GM12874 (cell line): ENCODE results near the gene DLST.

ENCODE experiments used
- TF ChIP-seq, protein P1 (sequence below): IDR thresholded peaks from 2 replicates; pipeline ENCODE4 v1.5.1; 2011; ENCODE audit warnings: low read depth, mild to moderate bottlenecking, control low read depth, low read length, moderate library complexity; ENCODE audit not compliant: insufficient read depth

DLST gene

DNA sequence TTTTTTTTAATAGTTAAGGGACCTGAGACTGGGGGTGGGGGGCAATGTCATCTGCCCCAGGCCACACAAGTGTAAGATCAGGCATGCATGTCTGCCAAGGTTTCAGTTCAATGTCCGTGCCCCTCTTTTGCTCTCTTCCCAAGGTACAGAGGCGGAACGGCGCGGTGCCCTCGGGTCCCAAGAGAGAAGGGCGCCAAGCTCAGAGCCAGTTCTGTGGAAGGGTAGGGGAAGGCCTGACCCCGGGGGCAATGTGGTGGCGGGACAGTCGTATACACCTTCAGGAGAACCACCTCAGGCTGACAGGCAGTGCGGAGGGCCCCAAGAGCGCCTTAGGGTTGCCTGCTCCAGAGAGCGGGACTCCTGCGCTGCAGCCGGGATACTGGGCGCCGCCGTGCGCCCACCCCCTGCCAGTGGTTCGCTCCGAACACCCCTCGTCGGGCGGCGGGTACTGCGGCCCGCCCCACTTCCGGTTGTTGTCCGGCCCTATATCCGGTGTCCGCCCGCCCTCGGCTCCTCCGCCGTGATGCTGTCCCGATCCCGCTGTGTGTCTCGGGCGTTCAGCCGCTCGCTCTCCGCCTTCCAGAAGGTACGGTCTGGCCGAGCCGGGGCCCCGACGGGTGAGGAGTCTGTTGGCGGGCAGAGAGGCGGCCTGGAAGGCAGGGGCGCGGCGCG lies at the start of gene DLST:
TSS of gene DLST (plus strand) at position 486 of the 672 bp plus-strand sequence. CDS start at position 524, 38 bp downstream.
- TF ChIP-seq, protein P1, sequence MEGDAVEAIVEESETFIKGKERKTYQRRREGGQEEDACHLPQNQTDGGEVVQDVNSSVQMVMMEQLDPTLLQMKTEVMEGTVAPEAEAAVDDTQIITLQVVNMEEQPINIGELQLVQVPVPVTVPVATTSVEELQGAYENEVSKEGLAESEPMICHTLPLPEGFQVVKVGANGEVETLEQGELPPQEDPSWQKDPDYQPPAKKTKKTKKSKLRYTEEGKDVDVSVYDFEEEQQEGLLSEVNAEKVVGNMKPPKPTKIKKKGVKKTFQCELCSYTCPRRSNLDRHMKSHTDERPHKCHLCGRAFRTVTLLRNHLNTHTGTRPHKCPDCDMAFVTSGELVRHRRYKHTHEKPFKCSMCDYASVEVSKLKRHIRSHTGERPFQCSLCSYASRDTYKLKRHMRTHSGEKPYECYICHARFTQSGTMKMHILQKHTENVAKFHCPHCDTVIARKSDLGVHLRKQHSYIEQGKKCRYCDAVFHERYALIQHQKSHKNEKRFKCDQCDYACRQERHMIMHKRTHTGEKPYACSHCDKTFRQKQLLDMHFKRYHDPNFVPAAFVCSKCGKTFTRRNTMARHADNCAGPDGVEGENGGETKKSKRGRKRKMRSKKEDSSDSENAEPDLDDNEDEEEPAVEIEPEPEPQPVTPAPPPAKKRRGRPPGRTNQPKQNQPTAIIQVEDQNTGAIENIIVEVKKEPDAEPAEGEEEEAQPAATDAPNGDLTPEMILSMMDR, result no peak

DNA sequence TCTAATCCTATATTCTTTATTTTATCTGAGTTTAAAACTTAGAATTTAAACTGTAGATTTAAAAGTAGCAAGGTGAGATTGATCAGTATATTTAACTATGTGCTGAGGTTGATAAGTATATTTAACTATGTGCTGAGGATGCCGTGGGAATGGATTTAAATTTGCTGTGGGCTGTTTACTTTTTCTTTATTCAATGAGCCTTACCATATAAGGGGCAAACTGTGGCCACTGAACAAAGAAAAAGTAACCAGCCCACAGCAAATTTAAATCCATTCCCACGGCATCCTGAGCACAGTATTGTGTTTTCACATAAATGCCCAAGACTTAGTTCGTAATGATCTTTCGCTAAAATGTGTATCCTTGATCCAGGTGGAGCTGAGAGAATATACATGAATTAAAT lies 48.9 kb upstream of the DLST start:
- TF ChIP-seq, protein P1, result no peak

DNA sequence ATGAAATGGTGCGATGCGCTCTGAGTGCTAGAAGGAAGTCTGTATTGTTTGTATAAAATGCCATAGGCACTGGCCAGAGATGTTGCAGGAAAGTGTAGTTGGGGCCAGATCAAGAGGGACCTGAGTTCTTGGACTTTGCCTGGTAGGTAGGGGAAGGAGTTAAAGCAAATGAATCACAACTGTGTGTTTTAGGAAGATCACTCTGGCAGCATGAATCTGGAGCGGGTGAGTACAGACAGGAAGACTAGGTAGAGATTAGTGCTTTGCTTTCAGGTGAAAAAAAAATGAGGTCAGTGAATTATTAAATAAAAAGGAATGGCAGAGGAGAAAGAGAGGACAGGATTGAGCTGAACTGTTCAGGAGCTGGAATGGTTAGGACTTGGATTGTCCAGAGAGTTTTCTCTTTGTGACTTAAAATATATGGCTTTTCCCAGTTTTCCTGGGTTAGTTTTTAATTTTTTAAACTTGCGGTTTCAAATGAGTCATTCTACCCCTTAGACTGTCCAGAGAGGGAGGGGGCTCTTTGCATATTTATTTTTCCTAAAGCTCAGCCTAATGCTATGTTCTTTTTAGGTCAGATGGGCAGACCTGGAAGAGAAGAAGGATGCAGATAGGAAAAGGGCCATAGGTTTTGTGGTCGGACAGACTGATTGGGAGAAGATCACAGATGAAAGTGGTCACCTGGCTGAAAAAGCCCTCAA lies 46.9 kb upstream of the DLST start:
- TF ChIP-seq, protein P1, result no peak

DNA sequence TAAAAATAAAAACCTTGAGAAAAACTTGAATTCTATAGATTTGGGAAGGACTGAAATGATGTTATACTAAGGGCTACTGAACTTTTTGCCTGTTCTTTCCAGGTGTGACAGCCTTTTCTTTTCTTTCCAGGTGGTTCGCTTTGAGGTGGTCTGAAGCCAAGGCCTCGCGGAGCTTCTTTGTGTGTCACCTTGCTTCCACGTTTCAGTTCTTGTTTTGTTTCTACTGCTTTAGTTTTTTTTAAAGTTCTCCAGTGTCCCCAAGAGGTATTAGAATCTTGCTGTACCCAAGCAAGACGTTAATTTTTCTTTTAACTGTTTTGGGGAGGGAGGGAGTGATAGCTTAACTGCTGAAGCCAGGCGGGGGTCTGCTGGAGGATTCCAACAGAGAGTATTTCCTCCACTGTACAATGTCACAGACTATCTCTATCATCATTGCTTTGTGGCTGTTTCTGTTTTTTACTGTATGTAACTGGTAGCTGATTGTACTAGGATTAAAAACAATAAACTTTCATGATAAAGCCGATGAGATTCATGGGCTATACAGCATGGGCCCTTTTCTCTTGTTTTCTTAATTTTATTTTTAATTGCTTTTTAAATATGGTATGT lies 46.0 kb upstream of the DLST start:
- TF ChIP-seq, protein P1, result no peak

DNA sequence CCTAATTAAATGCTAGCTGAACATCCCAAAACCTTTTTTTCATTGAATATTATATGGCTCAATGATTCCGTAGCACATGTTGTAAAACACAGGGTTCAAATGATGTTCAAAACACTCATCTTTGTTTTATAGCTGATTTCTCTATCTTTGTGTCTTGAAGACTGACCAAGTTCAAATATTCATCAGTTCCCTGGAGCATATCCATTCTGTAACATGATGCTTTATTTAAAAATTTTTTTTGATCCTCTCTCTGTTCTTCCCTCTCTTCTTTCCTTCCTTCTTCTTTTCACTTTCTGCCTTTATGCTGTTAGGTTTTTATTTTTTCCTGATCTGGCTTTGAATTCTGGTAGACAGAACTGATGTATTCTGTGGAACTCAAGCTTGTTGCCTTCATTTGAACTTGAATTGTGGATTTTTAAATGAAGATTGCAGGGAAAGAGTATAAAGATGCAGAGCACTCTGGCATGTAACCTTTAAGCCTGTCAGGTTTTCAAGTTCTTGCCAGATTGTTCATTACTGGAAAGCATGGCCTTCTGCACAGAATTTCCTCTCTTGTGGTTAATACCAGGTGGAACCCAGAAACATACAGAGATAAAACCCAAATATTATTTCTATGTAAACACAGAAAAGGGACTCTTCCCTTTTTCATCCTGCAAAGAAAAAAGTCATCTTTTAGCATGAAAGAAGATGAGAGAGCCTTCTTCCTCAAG lies 45.3 kb upstream of the DLST start:
- TF ChIP-seq, protein P1, result no peak

DNA sequence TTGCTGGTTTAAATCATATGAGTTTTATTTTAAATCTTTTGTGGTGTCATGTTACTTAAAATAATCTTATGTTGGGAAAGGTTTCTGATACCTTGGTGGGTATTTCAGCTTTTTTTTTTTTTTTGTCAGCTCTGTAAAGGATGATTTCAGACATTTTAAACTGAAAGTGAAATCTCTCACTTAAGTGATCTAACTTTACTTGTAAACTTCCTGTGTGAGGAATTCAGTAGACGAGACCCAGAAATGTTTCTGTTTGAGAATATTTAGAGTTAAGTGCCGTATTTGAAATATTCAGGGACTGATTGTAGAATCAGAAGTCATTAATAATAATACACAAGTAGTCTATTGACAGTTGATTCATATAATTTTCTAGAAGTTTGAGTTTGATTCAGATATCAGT lies 43.5 kb upstream of the DLST start:
- TF ChIP-seq, protein P1, result no peak

DNA sequence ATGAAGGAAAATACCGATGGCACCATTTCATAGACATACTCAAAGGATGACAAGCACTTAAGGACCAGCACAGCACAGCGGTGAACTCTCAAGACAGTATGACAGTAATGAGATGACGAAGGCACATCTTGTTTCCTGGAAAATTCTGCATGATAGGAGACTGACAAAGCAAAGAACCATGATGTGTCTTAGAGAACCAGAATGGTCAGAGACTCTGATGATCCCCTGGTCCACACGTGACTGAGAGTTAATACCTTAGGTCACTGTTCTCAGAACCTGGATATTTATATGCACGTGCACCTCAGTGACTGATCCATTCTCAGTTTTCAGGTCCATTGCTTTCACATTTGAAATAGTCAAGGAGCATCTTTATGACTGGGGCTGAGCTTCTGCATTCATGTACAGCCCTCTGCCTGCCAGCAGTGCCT lies 41.1 kb upstream of the DLST start:
- TF ChIP-seq, protein P1, result no peak
